ENCODE measurements around the gene RIMBP2. TPM values are rescaled to one million over a fixed set of nuclear protein-coding genes. Genes with fewer than 3 reads are reported as not detected.

RIMBP2 gene
- total and polyA plus RNA-seq, 9 of the 15 experiments (the other 6 are each of a cell fraction or from before 2014, with no cell fraction given) = not detected

- H3K27ac ChIP-seq (ENCODE audit: extremely low read depth, low read depth, low read length) = no peak overlapping the region
- H3K9ac ChIP-seq (ENCODE audit: insufficient read depth in 1 of 2, low read depth in 2 of 2, low read length in 2 of 2) = no peak overlapping the region
- ChIA-PET CTCF (ENCODE audit: low intra/inter-chr PET ratio) (no interaction called here), POLR2A (interaction anchor here (1.4 kb wide), 1 partner anchor 14 kb away, joined by 6 read pairs; no protein-coding TSS in a partner anchor)
- H3K4me3 ChIP-seq = no peak overlapping the region
- no peaks in the 10 kb centered on the region for H3K79me2 ChIP-seq (ENCODE audit: control insufficient read depth, insufficient read depth, low read length)
- H2AFZ ChIP-seq (ENCODE audit: low read depth, low read length) = peak overlapping the region; percentile 63; the same call in 1 of the 2 replicates
- H3K9me3 ChIP-seq (replicated peaks; ENCODE audit: control insufficient read depth, insufficient read depth, low read depth, low read length) = no peaks in the 10 kb centered on the region
- peak overlapping the region; percentile 37; the same call in 1 of the 2 replicates for H3K4me2 ChIP-seq (ENCODE audit: insufficient read depth, low read length)
- intact Hi-C loops (cut with micrococcal nuclease) (no loop called here), in situ Hi-C loops (cut with MboI) (no loop called here)
- ATAC-seq = peak; percentile 25
- no peaks in the 10 kb centered on the region for H3K36me3 ChIP-seq (ENCODE audit: control insufficient read depth, insufficient read depth, low read length)
- peaks cover 18 to 62% of the 10 kb centered on the region in 2 experiments for H3K27me3 ChIP-seq (ENCODE audit: control insufficient read depth in 2 of 2, insufficient read depth in 2 of 2, low read length in 2 of 2)
- no peak for TF ChIP-seq NFIC (IDR thresholded peaks at IDR 0.05)
- TF ChIP-seq NRF1 (conservative IDR thresholded peaks at IDR 0.05 in 1 of 2, IDR thresholded peaks at IDR 0.05 in 1 of 2) = peak; percentile 9 to 34; a peak in 2 of 4 replicates
- no peak for TF ChIP-seq UBTF (IDR thresholded peaks at IDR 0.05; ENCODE audit: borderline replicate concordance in 1 of 2, low read depth in 2 of 2, low read length in 2 of 2)
- WGBS (ENCODE audit: insufficient coverage, low coverage, missing lambda C conversion rate) = 9% methylated on average over 20 of the region's 20 CpGs
- H3K4me1 ChIP-seq (replicated peaks in 1 of 2; ENCODE audit: control insufficient read depth in 2 of 2, insufficient read depth in 2 of 2, low read length in 2 of 2) = no peaks in the 10 kb centered on the region; a peak in 1 of 5 replicates
- no TSS peak for BruUV-seq (replicated peaks)
- FAIRE-seq = no peak
- no peak for DNase-seq (ENCODE audit: extremely low read depth in 1 of 4, low spot score in 3 of 4)
- H4K20me1 ChIP-seq (replicated peaks; ENCODE audit: control insufficient read depth, insufficient read depth, low read length) = no peaks in the 10 kb centered on the region
- H3K9me1 ChIP-seq (ENCODE audit: control insufficient read depth, insufficient read depth, low read length) = no peaks in the 10 kb centered on the region
Observed at GRCh38 chr12:130668286-130669204, 47.6 kb downstream of the RIMBP2 start.

Data from K562 (cell line).